H9 (cell line): Measurements from ENCODE around the gene PDGFB. TPM values are rescaled to one million over a fixed set of nuclear protein-coding genes. Genes with fewer than 3 reads are reported as not detected.

Experiments used
- DNase-seq: peaks from one replicate; pipeline ENCODE4 v3.0.0-alpha.2; 2017
- H2AFZ ChIP-seq: one replicate; pipeline ENCODE4 v1.6.1; 2013; ENCODE audit warnings: mild to moderate bottlenecking, low read length, control low read depth, moderate library complexity
- H2AK5ac ChIP-seq: 2 replicates; pipeline ENCODE4 v1.6.1; 2013; ENCODE audit warnings: low read length, control low read depth, mixed read lengths; ENCODE audit not compliant: insufficient read length
- H2BK120ac ChIP-seq: one replicate; pipeline ENCODE4 v1.6.1; 2013; ENCODE audit warnings: low read depth, mild to moderate bottlenecking, low read length, control low read depth, inconsistent platforms; ENCODE audit not compliant: poor library complexity, severe bottlenecking
- H2BK12ac ChIP-seq: 2 replicates; pipeline ENCODE4 v1.6.1; 2013; ENCODE audit warnings: low read length, control low read depth, mixed read lengths, low read depth; ENCODE audit not compliant: insufficient read length
- H2BK15ac ChIP-seq: 2 replicates; pipeline ENCODE4 v1.6.1; 2013; ENCODE audit warnings: low read depth, low read length, control low read depth
- H2BK20ac ChIP-seq: one replicate; pipeline ENCODE4 v1.6.1; 2013; ENCODE audit warnings: low read depth, mild to moderate bottlenecking, low read length, control low read depth, inconsistent platforms; ENCODE audit not compliant: poor library complexity, severe bottlenecking
- H2BK5ac ChIP-seq: 2 replicates; pipeline ENCODE4 v1.6.1; 2013; ENCODE audit warnings: low read length, control low read depth, mixed read lengths; ENCODE audit not compliant: insufficient read length
- H3K14ac ChIP-seq: 2 replicates; pipeline ENCODE4 v1.6.1; 2013; ENCODE audit warnings: low read length, control low read depth; ENCODE audit not compliant: insufficient read depth
- H3K18ac ChIP-seq: 2 replicates; pipeline ENCODE4 v1.6.1; 2013; ENCODE audit warnings: low read depth, mild to moderate bottlenecking, mixed read lengths, low read length, control low read depth; ENCODE audit not compliant: insufficient read length
- H3K23ac ChIP-seq: 2 replicates; pipeline ENCODE4 v1.6.1; 2013; ENCODE audit warnings: low read length, control low read depth, mixed read lengths, low read depth; ENCODE audit not compliant: insufficient read length
- H3K23me2 ChIP-seq: 2 replicates; pipeline ENCODE4 v1.6.1; 2013; ENCODE audit warnings: low read depth, mild to moderate bottlenecking, mixed read lengths, low read length, control low read depth; ENCODE audit not compliant: insufficient read length, poor library complexity, severe bottlenecking
- H3K27ac ChIP-seq: 2 replicates; pipeline ENCODE4 v1.5.1; 2013; ENCODE audit warnings: low read length, control low read depth, mixed read lengths, low read depth; ENCODE audit not compliant: insufficient read length
- H3K27me3 ChIP-seq: 2 replicates; pipeline ENCODE4 v1.6.1; 2013; ENCODE audit warnings: low read length, control low read depth, inconsistent platforms; ENCODE audit not compliant: insufficient read depth
- H3K4ac ChIP-seq: 2 replicates; pipeline ENCODE4 v1.6.1; 2013; ENCODE audit warnings: low read depth, mild to moderate bottlenecking, control low read depth, inconsistent platforms, low read length, moderate library complexity
- H3K4me1 ChIP-seq: 2 replicates; pipeline ENCODE4 v1.6.1; 2013; ENCODE audit warnings: low read length, control low read depth, inconsistent platforms; ENCODE audit not compliant: insufficient read depth
- H3K4me2 ChIP-seq: 2 replicates; pipeline ENCODE4 v1.6.1; 2013; ENCODE audit warnings: low read length, control low read depth, mixed read lengths; ENCODE audit not compliant: insufficient read length, insufficient read depth
- H3K56ac ChIP-seq: 2 replicates; pipeline ENCODE4 v1.6.1; 2013; ENCODE audit warnings: low read depth, mild to moderate bottlenecking, mixed read lengths, low read length, control low read depth; ENCODE audit not compliant: insufficient read length
- H3K79me1 ChIP-seq: 2 replicates; pipeline ENCODE4 v1.6.1; 2013; ENCODE audit warnings: low read depth, mild to moderate bottlenecking, moderate library complexity, low read length, control low read depth, inconsistent platforms; ENCODE audit not compliant: insufficient read depth, poor library complexity, severe bottlenecking
- H3K79me2 ChIP-seq: 2 replicates; pipeline ENCODE4 v1.6.1; 2013; ENCODE audit warnings: low read length, control low read depth, inconsistent platforms; ENCODE audit not compliant: insufficient read depth
- H3K9ac ChIP-seq: 2 replicates; pipeline ENCODE4 v1.6.1; 2013; ENCODE audit warnings: low read length, control low read depth, mixed read lengths; ENCODE audit not compliant: insufficient read length; ENCODE audit errors: extremely low read depth
- H3K9me3 ChIP-seq: one replicate; pipeline ENCODE4 v1.6.1; 2013; ENCODE audit warnings: low read depth, low read length, inconsistent platforms; ENCODE audit not compliant: control insufficient read depth
- H3T11ph ChIP-seq: one replicate; pipeline ENCODE4 v1.6.1; 2013; ENCODE audit warnings: mild to moderate bottlenecking, low read length, control low read depth, inconsistent platforms
- H4K20me1 ChIP-seq: one replicate; pipeline ENCODE4 v1.6.1; 2013; ENCODE audit not compliant: control insufficient read depth, insufficient read length, insufficient read depth
- H4K5ac ChIP-seq: 2 replicates; pipeline ENCODE4 v1.6.1; 2013; ENCODE audit warnings: low read depth, mild to moderate bottlenecking, mixed read lengths, low read length, control low read depth; ENCODE audit not compliant: insufficient read length
- H4K8ac ChIP-seq: replicated peaks from 2 replicates; pipeline ENCODE4 v1.6.1; 2013; ENCODE audit warnings: low read length, control low read depth, mixed read lengths, low read depth; ENCODE audit not compliant: insufficient read length
- H4K91ac ChIP-seq: 2 replicates; pipeline ENCODE4 v1.6.1; 2013; ENCODE audit warnings: low read depth, mild to moderate bottlenecking, moderate library complexity, mixed read lengths, low read length, control low read depth; ENCODE audit not compliant: insufficient read length
- H3K27ac Mint-ChIP-seq, 3 experiments: 2 replicates in 2 of 3; 3 replicates in 1 of 3; pipeline ENCODE4 v1.8.0; 2020 to 2021; ENCODE audit warnings: mixed read lengths in 3 of 3, mild to moderate bottlenecking in 1 of 3, moderate library complexity in 1 of 3
- H3K27me3 Mint-ChIP-seq: 2 replicates; pipeline ENCODE4 v1.8.0; 2021; ENCODE audit warnings: low read depth, mild to moderate bottlenecking, moderate library complexity, mixed read lengths
- H3K36me3 Mint-ChIP-seq, 3 experiments: 2 replicates in 2 of 3; 3 replicates in 1 of 3; pipeline ENCODE4 v1.8.0; 2020 to 2021; ENCODE audit warnings: low read depth in 3 of 3, mixed read lengths in 3 of 3; ENCODE audit not compliant: insufficient read depth in 1 of 3
- H3K4me1 Mint-ChIP-seq, 2 experiments: 2 replicates each; pipeline ENCODE4 v1.8.0; 2020; ENCODE audit warnings: mixed read lengths in 2 of 2
- H3K4me3 Mint-ChIP-seq, 2 experiments: 2 replicates in 1 of 2; 3 replicates in 1 of 2; pipeline ENCODE4 v1.8.0; 2020 to 2021; ENCODE audit warnings: mild to moderate bottlenecking in 2 of 2, mixed read lengths in 2 of 2, moderate library complexity in 1 of 2
- H3K9me3 Mint-ChIP-seq, 2 experiments: 2 replicates in 1 of 2; 3 replicates in 1 of 2; pipeline ENCODE4 v1.8.0; 2020; ENCODE audit warnings: mild to moderate bottlenecking in 2 of 2, mixed read lengths in 2 of 2, moderate library complexity in 1 of 2
- CTCF ChIP-seq: fragments of 200-600 bp; sonication (generic); conservative IDR thresholded peaks from 3 replicates; pipeline ENCODE4 v1.8.0; 2021; ENCODE audit warnings: antibody characterized with exemption, mild to moderate bottlenecking
- WGBS: extraction: QIAGEN DNeasy Blood & Tissue Kit; methylation state at CpG from one replicate; pipeline ENCODE4 v1.1.7; 2013; ENCODE audit warnings: missing lambda C conversion rate, low lambda C conversion rate, mixed read lengths; ENCODE audit not compliant: insufficient read length; ENCODE audit errors: extremely low coverage; 5-methylcytosine and 5-hydroxymethylcytosine counted together
- total RNA-seq: library from RNA; stranded (reverse); gene quantifications from 2 replicates; pipeline ENCODE4 v1.2.1, GENCODE V29; 2021

Gene PDGFB
- total RNA-seq, 1 experiment from 2014 or later = 6.1 TPM

GRCh38 chr22:39290724-39291161 lies 46.0 kb upstream of the PDGFB start:
- no peak overlapping the region for H3K4me3 Mint-ChIP-seq
- no peak overlapping the region for H3T11ph ChIP-seq
- no peak overlapping the region for H2AK5ac ChIP-seq
- no peaks in the 10 kb centered on the region for H3K9me3 ChIP-seq
- no peak overlapping the region for H2BK12ac ChIP-seq
- H3K4me1 Mint-ChIP-seq = peaks cover 12 to 28% of the 10 kb centered on the region in 2 experiments
- H3K79me2 ChIP-seq = no peaks in the 10 kb centered on the region
- no peak overlapping the region for H3K23ac ChIP-seq
- no peak overlapping the region for H3K18ac ChIP-seq
- no peaks in the 10 kb centered on the region; the same call in 1 of the 2 replicates for H3K4me1 ChIP-seq
- H4K91ac ChIP-seq = no peak overlapping the region
- peaks cover 0 to 3% of the 10 kb centered on the region in 2 experiments; a peak in 1 of 5 replicates for H3K9me3 Mint-ChIP-seq
- H3K4me2 ChIP-seq = no peak overlapping the region
- H3K27me3 Mint-ChIP-seq = peaks cover 3% of the 10 kb centered on the region; the same call in 1 of the 2 replicates
- DNase-seq = peak; percentile 57
- H4K8ac ChIP-seq = no peak overlapping the region
- no peaks in the 10 kb centered on the region for H4K20me1 ChIP-seq
- no peaks in the 10 kb centered on the region for H3K79me1 ChIP-seq
- no peak overlapping the region for H2BK15ac ChIP-seq
- no peaks in the 10 kb centered on the region for H3K27me3 ChIP-seq
- H3K36me3 Mint-ChIP-seq = no peaks in the 10 kb centered on the region
- H3K27ac ChIP-seq = no peak overlapping the region
- no peak overlapping the region for H2BK5ac ChIP-seq
- H3K23me2 ChIP-seq = no peaks in the 10 kb centered on the region
- no peak overlapping the region for H2BK20ac ChIP-seq
- TF ChIP-seq CTCF = no peak
- no peak overlapping the region for H3K4ac ChIP-seq
- no peak overlapping the region for H3K56ac ChIP-seq
- no peak overlapping the region for H3K27ac Mint-ChIP-seq
- H3K9ac ChIP-seq = no peak overlapping the region
- H2BK120ac ChIP-seq = no peak overlapping the region
- H2AFZ ChIP-seq = no peak overlapping the region
- H4K5ac ChIP-seq = no peak overlapping the region
- WGBS = no CpG with 5 or more reads among the region's 17 CpGs
- H3K14ac ChIP-seq = no peak overlapping the region
